Upper lobe of left lung (tissue), 6 donors: ENCODE data around the gene TBC1D8. TPM values are rescaled to one million over a fixed set of nuclear protein-coding genes. Genes with fewer than 3 reads are reported as not detected.

ENCODE experiments used
- ATAC-seq, 2 donors: fragments of 200-7000 bp; cut with Tn5 transposase; one replicate each; pipeline ENCODE4 v1.9.1; 2022; ENCODE audit warnings: mild to moderate bottlenecking in 2 of 2, moderate library complexity in 2 of 2; ENCODE audit not compliant: low FRiP score in 2 of 2
- DNase-seq, 2 donors: peaks; one replicate each; pipeline ENCODE4 v3.0.0-alpha.2; 2019 to 2020
- H3K27ac ChIP-seq, 4 donors: fragments of 200-600 bp; sonication (generic); one replicate each; pipeline ENCODE4 v1.5.1; 2016 to 2019
- H3K27me3 ChIP-seq, 4 donors: fragments of 200-600 bp; sonication (generic); one replicate each; pipeline ENCODE4 v1.5.1; 2017 to 2019
- H3K36me3 ChIP-seq, 4 donors: fragments of 200-600 bp; sonication (generic); one replicate each; pipeline ENCODE4 v1.5.1; 2016 to 2019
- H3K4me1 ChIP-seq, 4 donors: fragments of 200-600 bp; sonication (generic); one replicate each; pipeline ENCODE4 v1.5.1; 2018 to 2019
- H3K4me3 ChIP-seq, 4 donors: fragments of 200-600 bp; sonication (generic); one replicate each; pipeline ENCODE4 v1.5.1; 2017 to 2019; ENCODE audit warnings: mild to moderate bottlenecking in 2 of 4, moderate library complexity in 1 of 4
- H3K9me3 ChIP-seq, 4 donors: fragments of 200-600 bp; sonication (generic); one replicate each; pipeline ENCODE4 v1.5.1; 2018 to 2019
- EP300 ChIP-seq, 4 donors: sonication (generic); formaldehyde crosslinking; IDR thresholded peaks; one replicate each; pipeline ENCODE4 v1.5.1; 2017; ENCODE audit warnings: antibody characterized with exemption in 4 of 4, control low read depth in 2 of 4
- POLR2A ChIP-seq, 4 donors: fragments of 450-650 bp; IDR thresholded peaks; one replicate each; pipeline ENCODE4 v1.5.1; 2016 to 2017; ENCODE audit warnings: antibody characterized with exemption in 4 of 4, mild to moderate bottlenecking in 2 of 4
- POLR2AphosphoS5 ChIP-seq, 2 donors: sonication (generic); formaldehyde crosslinking; IDR thresholded peaks; one replicate each; pipeline ENCODE4 v1.5.1; 2017; ENCODE audit warnings: antibody characterized with exemption in 2 of 2
- WGBS, 2 donors: methylation state at CpG; one replicate each; pipeline ENCODE4 v1.1.5; 2017 to 2018; 5-methylcytosine and 5-hydroxymethylcytosine counted together
- total RNA-seq, 6 donors: library from RNA; depleted of rRNA in 4 of 6; stranded (reverse); fragments of >200 nt in 4 of 6; gene quantifications; one replicate each; pipeline versions ENCODE4 v1.1.0 to v1.2.1, GENCODE V29; 2016 to 2021
- TF ChIP-seq, protein P1 (sequence below), 6 experiments: fragments of 450-650 bp in 4 of 6; fragments of 200-600 bp in 2 of 6; sonication (generic) in 2 of 6; IDR thresholded peaks; one replicate each; pipeline ENCODE4 v1.5.1; 2016 to 2019; ENCODE audit warnings: antibody characterized with exemption in 6 of 6
- donor health status: DM: no; HTN: no; CAD: no; lungs with moderate emphysema.
- donor health status: DM: no; HTN: yes; CAD: no; lungs with severe emphysema.

TBC1D8 gene
- total RNA-seq, 6 donors from 2014 or later: 21.0 to 133 (median 56.8) TPM

DNA sequence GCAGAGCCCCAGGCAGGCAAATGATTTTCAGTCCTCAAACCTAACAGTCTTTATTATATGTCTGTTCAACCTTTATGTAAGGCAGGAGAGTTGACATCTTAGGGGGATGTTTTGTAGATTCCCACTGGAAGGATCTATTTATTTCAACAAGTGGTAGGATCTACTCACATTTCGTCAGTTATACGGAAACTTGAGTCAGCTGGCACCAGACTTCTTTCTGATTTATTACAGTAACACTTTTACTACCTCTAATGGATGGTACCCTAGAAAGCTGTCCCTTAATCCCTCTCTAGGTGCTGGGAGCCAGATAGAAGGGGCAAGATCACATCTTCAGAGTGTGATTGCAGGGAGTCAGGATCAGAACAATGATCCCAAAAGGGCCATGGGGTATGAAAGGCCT lies 151.2 kb downstream of the TBC1D8 start:
- ATAC-seq: no peak
- H3K4me1 ChIP-seq: peaks cover 13 to 30% (median 23%) of the 10 kb centered on the region in 4 donors
- peaks cover 9 to 26% (median 14%) of the 10 kb centered on the region in 4 donors for H3K36me3 ChIP-seq
- WGBS, 2 donors: 94 to 95% methylated on average over 2 of the region's 2 CpGs
- no peak for TF ChIP-seq POLR2AphosphoS5 (IDR thresholded peaks at IDR 0.05)
- TF ChIP-seq, protein P1, sequence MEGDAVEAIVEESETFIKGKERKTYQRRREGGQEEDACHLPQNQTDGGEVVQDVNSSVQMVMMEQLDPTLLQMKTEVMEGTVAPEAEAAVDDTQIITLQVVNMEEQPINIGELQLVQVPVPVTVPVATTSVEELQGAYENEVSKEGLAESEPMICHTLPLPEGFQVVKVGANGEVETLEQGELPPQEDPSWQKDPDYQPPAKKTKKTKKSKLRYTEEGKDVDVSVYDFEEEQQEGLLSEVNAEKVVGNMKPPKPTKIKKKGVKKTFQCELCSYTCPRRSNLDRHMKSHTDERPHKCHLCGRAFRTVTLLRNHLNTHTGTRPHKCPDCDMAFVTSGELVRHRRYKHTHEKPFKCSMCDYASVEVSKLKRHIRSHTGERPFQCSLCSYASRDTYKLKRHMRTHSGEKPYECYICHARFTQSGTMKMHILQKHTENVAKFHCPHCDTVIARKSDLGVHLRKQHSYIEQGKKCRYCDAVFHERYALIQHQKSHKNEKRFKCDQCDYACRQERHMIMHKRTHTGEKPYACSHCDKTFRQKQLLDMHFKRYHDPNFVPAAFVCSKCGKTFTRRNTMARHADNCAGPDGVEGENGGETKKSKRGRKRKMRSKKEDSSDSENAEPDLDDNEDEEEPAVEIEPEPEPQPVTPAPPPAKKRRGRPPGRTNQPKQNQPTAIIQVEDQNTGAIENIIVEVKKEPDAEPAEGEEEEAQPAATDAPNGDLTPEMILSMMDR (IDR thresholded peaks at IDR 0.05): no peak
- no peak for TF ChIP-seq EP300 (IDR thresholded peaks at IDR 0.05)
- TF ChIP-seq POLR2A (IDR thresholded peaks at IDR 0.05): no peak
- no peak overlapping the region for H3K27ac ChIP-seq
- H3K4me3 ChIP-seq: no peak overlapping the region
- H3K9me3 ChIP-seq: no peaks in the 10 kb centered on the region
- H3K27me3 ChIP-seq: no peaks in the 10 kb centered on the region
- no peak for DNase-seq

DNA sequence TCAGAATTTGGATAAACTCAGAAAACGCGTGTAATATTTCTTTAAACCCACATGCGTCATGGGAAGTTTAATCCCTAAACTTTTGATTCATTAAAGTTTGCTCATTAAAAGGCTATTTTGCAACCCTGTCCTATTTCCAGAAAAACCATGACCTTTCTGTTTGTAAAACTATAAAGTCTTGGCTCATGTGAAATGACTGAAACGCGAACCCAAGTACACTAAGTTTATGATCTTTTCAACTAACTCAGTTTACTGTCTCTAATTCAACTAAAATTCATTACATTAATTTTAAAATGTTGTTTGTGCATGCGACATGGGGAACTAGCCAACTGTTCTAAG lies 153.0 kb downstream of the TBC1D8 start:
- Histone ChIP-seq H3K36me3 (peaks cover 0 to 19% (median 0%) of the 10 kb centered on the region in 4 donors), H3K9me3 (no peaks in the 10 kb centered on the region), H3K4me1 (peaks cover under 1 to 12% (median 8%) of the 10 kb centered on the region in 4 donors), H3K27ac (no peak overlapping the region), H3K27me3 (no peaks in the 10 kb centered on the region), H3K4me3 (no peak overlapping the region)
- 78 to 81% methylated on average over 6 of the region's 6 CpGs for WGBS, 2 donors
- TF ChIP-seq, protein P1 (IDR thresholded peaks at IDR 0.05): no peak
- TF ChIP-seq POLR2AphosphoS5 (IDR thresholded peaks at IDR 0.05) (no peak), EP300 (IDR thresholded peaks at IDR 0.05) (no peak), POLR2A (IDR thresholded peaks at IDR 0.05) (no peak)
- ATAC-seq (no peak), DNase-seq (no peak)

DNA sequence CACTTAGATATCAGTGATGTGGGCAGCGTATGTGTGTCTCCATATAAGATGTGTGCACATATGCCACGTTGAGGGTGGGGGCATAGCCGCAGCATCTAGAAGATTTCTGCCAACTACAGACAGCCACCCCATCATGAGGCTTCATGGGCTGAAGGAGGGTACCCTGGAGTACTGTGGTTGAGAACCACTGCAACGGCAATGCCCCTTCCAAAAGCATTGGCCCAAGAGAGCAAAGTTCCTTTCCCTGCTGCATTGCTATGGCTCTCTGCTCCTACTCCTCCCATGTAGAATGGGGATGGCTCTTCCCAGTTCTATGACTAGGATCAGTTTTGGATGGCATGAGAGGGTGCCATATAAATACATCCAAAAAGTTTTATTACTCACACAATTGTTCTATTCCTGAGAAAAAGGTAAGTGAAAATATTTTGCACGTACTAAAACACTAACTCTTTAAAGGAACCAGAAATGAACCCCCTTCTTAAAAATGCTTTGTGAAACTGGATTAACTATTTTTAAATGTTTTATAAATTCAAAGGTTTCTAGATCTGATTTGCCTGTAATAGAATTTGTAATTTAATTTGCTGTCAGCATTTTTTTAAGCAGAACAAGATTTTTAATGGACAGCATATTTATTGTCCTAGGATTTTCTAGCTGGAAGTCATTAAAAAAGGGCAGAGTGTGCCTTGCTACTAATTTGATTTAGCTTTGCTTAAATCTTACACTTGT lies 153.5 kb downstream of the TBC1D8 start:
- WGBS, 2 donors: 82 to 97% methylated on average over 1 to 5 of the region's 5 CpGs
- no peaks in the 10 kb centered on the region for H3K9me3 ChIP-seq
- H3K27ac ChIP-seq: no peak overlapping the region
- no peak overlapping the region for H3K4me3 ChIP-seq
- ATAC-seq (no peak), DNase-seq (no peak)
- H3K27me3 ChIP-seq: no peaks in the 10 kb centered on the region
- peaks cover 0 to 7% (median 4%) of the 10 kb centered on the region in 4 donors for H3K4me1 ChIP-seq
- TF ChIP-seq POLR2A (IDR thresholded peaks at IDR 0.05) (no peak), POLR2AphosphoS5 (IDR thresholded peaks at IDR 0.05) (no peak), EP300 (IDR thresholded peaks at IDR 0.05) (no peak)
- TF ChIP-seq, protein P1 (IDR thresholded peaks at IDR 0.05): no peak
- H3K36me3 ChIP-seq: peaks cover 0 to 19% (median 0%) of the 10 kb centered on the region in 4 donors

DNA sequence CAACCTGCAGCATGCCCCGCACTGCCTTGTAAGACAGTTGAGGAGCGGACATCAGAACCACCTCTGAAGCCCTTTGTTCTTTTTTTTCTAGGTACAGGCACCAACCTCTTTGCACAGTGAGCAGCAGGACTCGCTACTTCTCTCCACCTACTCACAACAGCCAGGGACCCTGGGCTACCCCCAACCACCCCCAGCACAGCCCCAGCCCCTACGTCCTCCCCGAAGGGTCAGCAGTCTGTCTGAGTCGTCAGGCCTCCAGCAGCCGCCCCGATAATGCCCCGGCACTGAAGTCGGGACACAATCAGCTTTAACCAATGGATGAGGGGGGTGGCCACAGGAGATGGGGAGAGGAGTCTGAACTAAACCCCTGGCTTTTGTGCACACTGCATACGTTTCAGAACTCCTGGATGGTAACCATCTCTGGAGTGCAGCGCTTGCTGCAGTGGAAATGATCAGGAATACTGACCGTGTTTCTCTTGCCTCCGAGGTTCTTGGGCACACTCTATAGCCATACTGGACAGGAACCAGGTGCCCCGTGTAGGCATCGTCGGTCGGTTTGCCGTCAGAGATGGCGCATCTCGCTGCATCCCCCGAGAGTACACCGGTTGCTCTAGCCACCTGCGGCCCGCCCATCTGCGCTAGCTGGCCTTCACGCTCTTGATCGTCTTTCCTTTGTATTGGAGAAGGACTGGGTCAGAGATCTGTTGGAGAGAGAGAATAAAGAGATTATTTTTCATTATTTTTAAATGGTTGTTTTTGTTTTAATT lies 155.7 kb downstream of the TBC1D8 start:
- DNase-seq (peak in 1 of 2 donors; percentile 46), ATAC-seq (no peak)
- Histone ChIP-seq H3K9me3 (no peaks in the 10 kb centered on the region), H3K36me3 (peaks cover 0 to 19% (median 0%) of the 10 kb centered on the region in 4 donors), H3K4me3 (no peak overlapping the region), H3K4me1 (no peaks in the 10 kb centered on the region), H3K27me3 (no peaks in the 10 kb centered on the region), H3K27ac (no peak overlapping the region)
- 90 to 96% methylated on average over 28 of the region's 28 CpGs for WGBS, 2 donors
- TF ChIP-seq, protein P1 (IDR thresholded peaks at IDR 0.05): no peak
- no peak for TF ChIP-seq POLR2A (IDR thresholded peaks at IDR 0.05)
- TF ChIP-seq POLR2AphosphoS5 (IDR thresholded peaks at IDR 0.05): no peak
- no peak for TF ChIP-seq EP300 (IDR thresholded peaks at IDR 0.05)
